ENCODE results near the gene CSMD2.

The CSMD2 gene

GRCh38 chr1:34078383-34078782, 86.6 kb downstream of the CSMD2 start:
- H3K27me3 ChIP-seq (ENCODE audit: insufficient read depth, low read length): no peaks in the 10 kb centered on the region
- no peaks in the 10 kb centered on the region for H3K36me3 ChIP-seq (ENCODE audit: insufficient read depth, low read length)
- H3K4me3 ChIP-seq (ENCODE audit: low read length): no peak overlapping the region
- H2AFZ ChIP-seq (ENCODE audit: low read depth, low read length): no peak overlapping the region
- no peaks in the 10 kb centered on the region for H3K4me1 ChIP-seq (ENCODE audit: insufficient read depth, low read length)
- H3K9me3 ChIP-seq (ENCODE audit: low read length): no peaks in the 10 kb centered on the region

- Histone ChIP-seq H3K36me3 (ENCODE audit: insufficient read depth, low read length) (no peaks in the 10 kb centered on the region), H2AFZ (ENCODE audit: low read depth, low read length) (no peak overlapping the region), H3K4me1 (ENCODE audit: insufficient read depth, low read length) (no peaks in the 10 kb centered on the region), H3K27me3 (ENCODE audit: insufficient read depth, low read length) (no peaks in the 10 kb centered on the region), H3K4me3 (ENCODE audit: low read length) (no peak overlapping the region), H3K9me3 (ENCODE audit: low read length) (no peaks in the 10 kb centered on the region)
These were observed 89.5 kb downstream of the CSMD2 start for GRCh38 chr1:34075576-34075975.

GRCh38 chr1:34073028-34073695, 91.9 kb downstream of the CSMD2 start:
- H3K36me3 ChIP-seq (ENCODE audit: insufficient read depth, low read length): no peaks in the 10 kb centered on the region
- no peak overlapping the region for H2AFZ ChIP-seq (ENCODE audit: low read depth, low read length)
- H3K4me1 ChIP-seq (ENCODE audit: insufficient read depth, low read length): no peaks in the 10 kb centered on the region
- no peak overlapping the region for H3K4me3 ChIP-seq (ENCODE audit: low read length)
- no peaks in the 10 kb centered on the region for H3K9me3 ChIP-seq (ENCODE audit: low read length)
- no peaks in the 10 kb centered on the region for H3K27me3 ChIP-seq (ENCODE audit: insufficient read depth, low read length)

DNA sequence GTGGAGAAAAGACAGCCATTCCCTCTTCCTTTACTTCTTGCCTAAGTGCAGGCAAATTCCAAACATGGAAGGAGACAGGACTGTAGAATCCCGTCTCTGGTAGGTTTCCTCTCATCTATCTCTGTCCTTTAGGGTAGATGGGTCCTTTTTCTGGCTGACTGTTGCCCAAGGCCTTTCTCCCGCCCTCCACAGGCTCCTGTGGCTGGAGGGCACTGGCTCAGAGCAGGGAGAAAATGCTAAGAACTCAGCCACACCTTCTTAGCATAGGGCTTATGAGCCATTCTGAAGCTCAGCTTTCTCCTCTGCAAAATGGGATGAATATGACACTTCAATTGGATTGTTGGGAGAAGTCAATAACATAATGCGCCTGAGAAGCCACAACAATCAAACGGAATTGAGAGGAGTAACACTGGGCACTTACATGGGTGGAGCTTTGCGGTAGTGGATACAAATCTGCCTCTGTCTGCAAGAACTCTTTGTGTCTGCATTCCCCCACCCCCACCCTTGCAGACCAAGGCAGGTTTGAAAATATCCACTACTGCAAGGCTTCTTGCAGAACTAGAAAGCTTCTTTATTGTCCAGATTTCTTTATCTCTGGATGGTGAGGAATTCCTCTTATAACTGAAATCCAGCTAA, 94.7 kb downstream of the CSMD2 start:
- H3K27me3 ChIP-seq (ENCODE audit: insufficient read depth, low read length): no peaks in the 10 kb centered on the region
- H3K4me3 ChIP-seq (ENCODE audit: low read length): no peak overlapping the region
- no peaks in the 10 kb centered on the region for H3K4me1 ChIP-seq (ENCODE audit: insufficient read depth, low read length)
- H2AFZ ChIP-seq (ENCODE audit: low read depth, low read length): no peak overlapping the region
- H3K36me3 ChIP-seq (ENCODE audit: insufficient read depth, low read length): no peaks in the 10 kb centered on the region
- no peaks in the 10 kb centered on the region for H3K9me3 ChIP-seq (ENCODE audit: low read length)

- Histone ChIP-seq H3K4me3 (ENCODE audit: low read length) (no peak overlapping the region), H3K36me3 (ENCODE audit: insufficient read depth, low read length) (no peaks in the 10 kb centered on the region), H2AFZ (ENCODE audit: low read depth, low read length) (no peak overlapping the region), H3K9me3 (ENCODE audit: low read length) (no peaks in the 10 kb centered on the region), H3K4me1 (ENCODE audit: insufficient read depth, low read length) (no peaks in the 10 kb centered on the region), H3K27me3 (ENCODE audit: insufficient read depth, low read length) (no peaks in the 10 kb centered on the region)
These were observed 97.9 kb downstream of the CSMD2 start for GRCh38 chr1:34066981-34067603.

- Histone ChIP-seq H3K4me1 (ENCODE audit: insufficient read depth, low read length) (no peaks in the 10 kb centered on the region), H3K4me3 (ENCODE audit: low read length) (no peak overlapping the region), H3K36me3 (ENCODE audit: insufficient read depth, low read length) (no peaks in the 10 kb centered on the region), H3K9me3 (ENCODE audit: low read length) (no peaks in the 10 kb centered on the region), H3K27me3 (ENCODE audit: insufficient read depth, low read length) (no peaks in the 10 kb centered on the region), H2AFZ (ENCODE audit: low read depth, low read length) (no peak overlapping the region)
These were observed 98.9 kb downstream of the CSMD2 start for GRCh38 chr1:34066166-34066565.

GRCh38 chr1:34065498-34065897, 99.5 kb downstream of the CSMD2 start:
- Histone ChIP-seq H2AFZ (ENCODE audit: low read depth, low read length) (no peak overlapping the region), H3K9me3 (ENCODE audit: low read length) (no peaks in the 10 kb centered on the region)

GRCh38 chr1:34060901-34061415, 104.1 kb downstream of the CSMD2 start:
- no peak overlapping the region for H2AFZ ChIP-seq (ENCODE audit: low read depth, low read length)
- no peaks in the 10 kb centered on the region for H3K4me1 ChIP-seq (ENCODE audit: insufficient read depth, low read length)
- no peaks in the 10 kb centered on the region for H3K27me3 ChIP-seq (ENCODE audit: insufficient read depth, low read length)
- H3K36me3 ChIP-seq (ENCODE audit: insufficient read depth, low read length): no peaks in the 10 kb centered on the region
- no peak overlapping the region for H3K4me3 ChIP-seq (ENCODE audit: low read length)
- no peaks in the 10 kb centered on the region for H3K9me3 ChIP-seq (ENCODE audit: low read length)

More at GRCh38 chr1:34065498-34065897, 99.5 kb downstream of the CSMD2 start:
- Histone ChIP-seq H3K4me1 (ENCODE audit: insufficient read depth, low read length) (no peaks in the 10 kb centered on the region), H3K27me3 (ENCODE audit: insufficient read depth, low read length) (no peaks in the 10 kb centered on the region), H3K36me3 (ENCODE audit: insufficient read depth, low read length) (no peaks in the 10 kb centered on the region), H3K4me3 (ENCODE audit: low read length) (no peak overlapping the region)

DNA sequence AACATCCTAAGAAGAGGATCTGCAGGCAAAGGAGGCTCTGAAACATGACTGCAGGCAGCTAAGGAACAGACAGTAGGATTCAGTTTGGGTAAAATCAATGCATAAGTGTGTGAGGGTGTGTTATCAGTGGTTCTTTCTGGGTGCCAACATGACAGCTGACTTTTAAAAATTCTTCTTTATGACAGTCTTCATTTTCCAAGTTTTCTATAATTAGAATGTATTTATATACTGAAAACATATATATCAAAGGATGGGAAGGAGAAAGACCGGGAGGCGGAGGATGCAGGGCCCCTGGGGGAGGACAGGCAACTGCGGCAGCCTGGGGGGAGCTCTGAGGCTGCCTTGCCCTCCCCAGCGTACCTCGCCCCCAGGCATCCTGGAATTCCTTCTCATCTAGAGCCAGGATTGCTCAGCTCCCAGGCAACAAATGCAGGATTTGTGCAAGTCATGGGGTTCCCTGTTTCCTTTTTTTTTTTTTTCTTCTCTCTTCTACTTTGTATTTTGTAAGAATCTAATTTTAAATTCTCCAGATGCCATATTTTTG, 104.8 kb downstream of the CSMD2 start:
- H3K27me3 ChIP-seq (ENCODE audit: insufficient read depth, low read length): no peaks in the 10 kb centered on the region
- no peaks in the 10 kb centered on the region for H3K36me3 ChIP-seq (ENCODE audit: insufficient read depth, low read length)
- no peaks in the 10 kb centered on the region for H3K9me3 ChIP-seq (ENCODE audit: low read length)
- H3K4me3 ChIP-seq (ENCODE audit: low read length): no peak overlapping the region
- no peak overlapping the region for H2AFZ ChIP-seq (ENCODE audit: low read depth, low read length)
- H3K4me1 ChIP-seq (ENCODE audit: insufficient read depth, low read length): no peaks in the 10 kb centered on the region

- Histone ChIP-seq H3K36me3 (ENCODE audit: insufficient read depth, low read length) (no peaks in the 10 kb centered on the region), H3K9me3 (ENCODE audit: low read length) (no peaks in the 10 kb centered on the region), H3K4me3 (ENCODE audit: low read length) (no peak overlapping the region), H3K27me3 (ENCODE audit: insufficient read depth, low read length) (no peaks in the 10 kb centered on the region), H3K4me1 (ENCODE audit: insufficient read depth, low read length) (no peaks in the 10 kb centered on the region), H2AFZ (ENCODE audit: low read depth, low read length) (no peak overlapping the region)
These were observed 107.5 kb downstream of the CSMD2 start for GRCh38 chr1:34057347-34058130.

- no peaks in the 10 kb centered on the region for H3K27me3 ChIP-seq (ENCODE audit: insufficient read depth, low read length)
These were observed 109.2 kb downstream of the CSMD2 start for GRCh38 chr1:34055818-34056217.

GRCh38 chr1:34054920-34055319, 110.1 kb downstream of the CSMD2 start:
- Histone ChIP-seq H2AFZ (ENCODE audit: low read depth, low read length) (no peak overlapping the region), H3K4me1 (ENCODE audit: insufficient read depth, low read length) (no peaks in the 10 kb centered on the region), H3K27me3 (ENCODE audit: insufficient read depth, low read length) (no peaks in the 10 kb centered on the region), H3K4me3 (ENCODE audit: low read length) (no peak overlapping the region), H3K9me3 (ENCODE audit: low read length) (no peaks in the 10 kb centered on the region), H3K36me3 (ENCODE audit: insufficient read depth, low read length) (no peaks in the 10 kb centered on the region)

More at GRCh38 chr1:34055818-34056217, 109.2 kb downstream of the CSMD2 start:
- no peaks in the 10 kb centered on the region for H3K4me1 ChIP-seq (ENCODE audit: insufficient read depth, low read length)
- H2AFZ ChIP-seq (ENCODE audit: low read depth, low read length): no peak overlapping the region
- no peak overlapping the region for H3K4me3 ChIP-seq (ENCODE audit: low read length)
- no peaks in the 10 kb centered on the region for H3K9me3 ChIP-seq (ENCODE audit: low read length)
- no peaks in the 10 kb centered on the region for H3K36me3 ChIP-seq (ENCODE audit: insufficient read depth, low read length)
